Activated B cell treated with CpG ODN at 0.5 μM for 24 hours (primary cell): ENCODE results near the gene RGS18. TPM values are rescaled to one million over a fixed set of nuclear protein-coding genes. Genes with fewer than 3 reads are reported as not detected.

Source experiments
- ATAC-seq: fragments of 200-7000 bp; cut with Tn5 transposase; one replicate; pipeline ENCODE4 v1.10.0; 2021; ENCODE audit warnings: low read depth, mild to moderate bottlenecking, moderate library complexity
- CTCF ChIA-PET: fragments of 350-600 bp; sonication (Branson Sonifier 250); formaldehyde crosslinking; loops from one replicate; lab custom pipeline; 2021; ENCODE audit warnings: antibody characterized with exemption; lab: Charles Lee
- POLR2A ChIA-PET: fragments of 350-600 bp; sonication (Branson Sonifier 250); formaldehyde crosslinking; loops from one replicate; lab custom pipeline; 2021; ENCODE audit warnings: antibody characterized with exemption; lab: Charles Lee
- DNase-seq: peaks from one replicate; pipeline ENCODE4 v3.0.0; 2022
- H3K27ac Mint-ChIP-seq: one replicate; pipeline ENCODE4 v1.8.0; 2020; ENCODE audit warnings: mixed read lengths
- H3K27me3 Mint-ChIP-seq: one replicate; pipeline ENCODE4 v1.8.0; 2021; ENCODE audit warnings: mixed read lengths
- H3K36me3 Mint-ChIP-seq: one replicate; pipeline ENCODE4 v1.8.0; 2021; ENCODE audit warnings: low read depth, mixed read lengths
- H3K4me1 Mint-ChIP-seq: one replicate; pipeline ENCODE4 v1.8.0; 2021; ENCODE audit warnings: mixed read lengths
- H3K4me3 Mint-ChIP-seq: one replicate; pipeline ENCODE4 v1.8.0; 2020; ENCODE audit warnings: mild to moderate bottlenecking, mixed read lengths
- H3K9me3 Mint-ChIP-seq: one replicate; pipeline ENCODE4 v1.8.0; 2020; ENCODE audit warnings: mixed read lengths
- intact Hi-C: fragments of 100-400 bp; cut with micrococcal nuclease; formaldehyde crosslinking; loops from one replicate; pipeline ENCODE4 v1.15.1; 2024
- total RNA-seq: library from RNA; stranded (reverse); gene quantifications from 2 replicates; pipeline ENCODE4 v1.2.3, GENCODE V29; 2022
- TF ChIP-seq, protein P1 (sequence below): fragments of 200-600 bp; IDR thresholded peaks from one replicate; pipeline ENCODE4 v1.8.0; 2022; ENCODE audit warnings: antibody characterized with exemption, mild to moderate bottlenecking

Gene RGS18
- total RNA-seq, 1 donor from 2014 or later = not detected

DNA sequence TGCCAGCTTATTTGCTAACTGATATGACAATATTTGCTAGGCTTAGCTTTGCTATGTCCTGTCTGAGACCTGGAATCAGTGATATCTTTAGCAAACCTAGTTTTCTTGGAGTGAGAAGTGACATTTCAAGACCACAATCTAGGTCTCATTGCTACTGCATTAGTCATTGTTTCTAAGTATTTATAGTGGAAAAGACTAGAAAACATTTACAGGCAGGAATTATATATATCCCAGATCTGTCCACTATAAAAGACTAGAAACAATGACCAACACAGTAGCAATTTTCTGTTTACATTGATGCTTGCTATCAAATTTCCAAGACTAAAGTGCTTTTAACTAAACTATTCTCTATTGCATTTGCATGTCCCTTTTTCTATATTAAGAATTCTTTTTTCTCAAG, 5.0 kb upstream of the RGS18 start:
- DNase-seq (no peak), ATAC-seq (no peak)
- Mint-ChIP-seq H3K4me1 (no peaks in the 10 kb centered on the region), H3K9me3 (no peaks in the 10 kb centered on the region), H3K27ac (no peak overlapping the region), H3K27me3 (no peaks in the 10 kb centered on the region), H3K4me3 (no peak overlapping the region), H3K36me3 (no peaks in the 10 kb centered on the region)
- ChIA-PET CTCF (no interaction called here), POLR2A (no interaction called here)
- intact Hi-C loops = no loop called here
- TF ChIP-seq, protein P1, sequence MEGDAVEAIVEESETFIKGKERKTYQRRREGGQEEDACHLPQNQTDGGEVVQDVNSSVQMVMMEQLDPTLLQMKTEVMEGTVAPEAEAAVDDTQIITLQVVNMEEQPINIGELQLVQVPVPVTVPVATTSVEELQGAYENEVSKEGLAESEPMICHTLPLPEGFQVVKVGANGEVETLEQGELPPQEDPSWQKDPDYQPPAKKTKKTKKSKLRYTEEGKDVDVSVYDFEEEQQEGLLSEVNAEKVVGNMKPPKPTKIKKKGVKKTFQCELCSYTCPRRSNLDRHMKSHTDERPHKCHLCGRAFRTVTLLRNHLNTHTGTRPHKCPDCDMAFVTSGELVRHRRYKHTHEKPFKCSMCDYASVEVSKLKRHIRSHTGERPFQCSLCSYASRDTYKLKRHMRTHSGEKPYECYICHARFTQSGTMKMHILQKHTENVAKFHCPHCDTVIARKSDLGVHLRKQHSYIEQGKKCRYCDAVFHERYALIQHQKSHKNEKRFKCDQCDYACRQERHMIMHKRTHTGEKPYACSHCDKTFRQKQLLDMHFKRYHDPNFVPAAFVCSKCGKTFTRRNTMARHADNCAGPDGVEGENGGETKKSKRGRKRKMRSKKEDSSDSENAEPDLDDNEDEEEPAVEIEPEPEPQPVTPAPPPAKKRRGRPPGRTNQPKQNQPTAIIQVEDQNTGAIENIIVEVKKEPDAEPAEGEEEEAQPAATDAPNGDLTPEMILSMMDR = no peak

DNA sequence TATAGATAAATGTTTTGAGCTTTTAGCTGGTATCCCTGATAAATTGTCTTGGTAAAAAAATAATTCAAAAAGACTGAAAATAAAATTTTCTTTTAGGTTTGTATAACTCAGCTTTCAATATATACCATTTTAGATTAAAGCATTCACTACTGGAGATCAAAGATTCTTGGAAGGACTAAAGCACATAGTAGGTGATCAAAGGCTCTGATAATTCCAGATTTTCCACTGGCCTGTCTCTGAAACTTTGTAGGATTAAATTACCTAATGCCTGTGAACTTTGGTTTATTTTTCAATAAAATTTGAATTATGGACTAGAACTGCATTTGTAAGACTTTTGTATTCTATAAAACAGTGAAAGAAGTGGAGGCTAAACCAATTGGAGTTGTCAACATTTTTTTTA, 1.2 kb upstream of the RGS18 start:
- Mint-ChIP-seq H3K9me3 (no peaks in the 10 kb centered on the region), H3K27me3 (no peaks in the 10 kb centered on the region), H3K36me3 (no peaks in the 10 kb centered on the region), H3K4me3 (no peak overlapping the region), H3K4me1 (no peaks in the 10 kb centered on the region), H3K27ac (no peak overlapping the region)
- ChIA-PET CTCF (no interaction called here), POLR2A (no interaction called here)
- DNase-seq (no peak), ATAC-seq (no peak)
- TF ChIP-seq, protein P1 = no peak
- intact Hi-C loops = no loop called here

DNA sequence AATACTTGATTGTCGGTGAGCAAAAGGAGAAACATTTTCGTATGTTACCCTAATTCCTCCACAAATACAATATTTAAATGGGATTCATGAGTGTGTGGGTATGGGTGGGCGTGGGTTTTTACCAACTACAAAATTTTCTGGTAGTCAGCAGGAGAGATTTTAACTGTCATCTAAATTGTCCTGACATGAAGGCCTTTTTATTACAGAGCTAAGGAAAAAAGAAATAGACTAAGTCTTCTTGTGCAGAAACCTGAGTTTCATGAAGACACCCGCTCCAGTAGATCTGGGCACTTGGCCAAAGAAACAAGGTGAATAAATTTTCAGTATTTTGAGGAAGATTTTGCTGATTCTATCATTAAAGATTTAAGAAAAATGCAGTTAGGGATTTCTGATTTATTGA, 752 bp downstream of the RGS18 start:
- Mint-ChIP-seq H3K27ac (no peak overlapping the region), H3K36me3 (no peaks in the 10 kb centered on the region), H3K4me1 (no peaks in the 10 kb centered on the region), H3K9me3 (no peaks in the 10 kb centered on the region), H3K27me3 (no peaks in the 10 kb centered on the region), H3K4me3 (no peak overlapping the region)
- CTCF ChIA-PET = no interaction called here
- TF ChIP-seq, protein P1 = no peak
- POLR2A ChIA-PET = no interaction called here
- intact Hi-C loops = no loop called here
- ATAC-seq (no peak), DNase-seq (no peak)

DNA sequence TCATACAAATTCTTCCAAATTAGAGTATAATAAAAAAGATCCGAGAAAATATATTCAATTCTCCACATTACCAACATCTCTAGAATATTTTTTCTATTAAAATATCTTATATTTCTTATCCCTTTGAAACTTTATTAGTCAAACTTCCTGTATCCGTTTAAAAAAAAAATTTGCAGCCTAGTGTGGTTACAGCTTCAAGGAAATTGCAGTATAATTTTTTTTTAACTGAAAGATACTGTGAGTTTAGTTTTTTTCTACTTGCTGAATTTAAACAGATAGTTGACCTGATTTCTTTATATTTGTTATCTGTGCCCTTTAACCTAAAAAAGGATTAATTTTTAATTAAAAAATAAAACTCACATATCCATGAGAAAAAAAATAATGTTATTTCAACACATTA, 1.5 kb downstream of the RGS18 start:
- DNase-seq (no peak), ATAC-seq (no peak)
- TF ChIP-seq, protein P1 = no peak
- no peaks in the 10 kb centered on the region for H3K9me3 Mint-ChIP-seq
- no peaks in the 10 kb centered on the region for H3K4me1 Mint-ChIP-seq
- no peaks in the 10 kb centered on the region for H3K27me3 Mint-ChIP-seq
- ChIA-PET POLR2A (no interaction called here), CTCF (no interaction called here)
- H3K36me3 Mint-ChIP-seq = no peaks in the 10 kb centered on the region
- no peak overlapping the region for H3K4me3 Mint-ChIP-seq
- H3K27ac Mint-ChIP-seq = no peak overlapping the region
- intact Hi-C loops = no loop called here

DNA sequence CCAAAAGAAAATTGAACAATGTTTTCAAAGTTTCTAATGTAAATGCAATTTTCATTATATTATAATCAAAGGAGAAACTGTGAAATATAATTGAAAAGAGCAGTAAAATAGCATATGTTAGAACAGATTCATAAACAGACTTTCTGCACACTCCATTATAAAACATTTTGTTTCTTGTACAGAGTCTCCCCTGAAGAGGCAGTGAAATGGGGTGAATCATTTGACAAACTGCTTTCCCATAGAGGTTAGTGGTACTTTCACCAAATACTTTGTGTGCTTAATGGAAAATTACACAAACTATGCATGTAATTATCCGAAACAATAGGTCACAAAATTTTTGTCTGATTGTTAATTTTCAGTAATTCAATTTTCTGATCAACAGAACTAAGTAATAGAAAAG, 1.9 kb downstream of the RGS18 start:
- intact Hi-C loops = no loop called here
- ChIA-PET CTCF (no interaction called here), POLR2A (no interaction called here)
- H3K4me3 Mint-ChIP-seq = no peak overlapping the region
- DNase-seq (no peak), ATAC-seq (no peak)
- TF ChIP-seq, protein P1 = no peak
- no peak overlapping the region for H3K27ac Mint-ChIP-seq
- no peaks in the 10 kb centered on the region for H3K36me3 Mint-ChIP-seq
- H3K9me3 Mint-ChIP-seq = peaks cover 1% of the 10 kb centered on the region
- no peaks in the 10 kb centered on the region for H3K27me3 Mint-ChIP-seq
- no peaks in the 10 kb centered on the region for H3K4me1 Mint-ChIP-seq
